ENCODE data around the gene EFCAB7. TPM values are rescaled to one million over a fixed set of nuclear protein-coding genes. Genes with fewer than 3 reads are reported as not detected.

Gene EFCAB7
- total and polyA plus RNA-seq, 2 of the 8 experiments (the other 6 are each of a cell fraction or from before 2014, with no cell fraction given): 1.1 to 3.1 TPM

GRCh38 chr1:63512584-63512983, 10.7 kb upstream of the EFCAB7 start (continued):
- TF ChIP-seq CHD7 (IDR thresholded peaks at IDR 0.05; ENCODE audit: insufficient replicate concordance, low read length) (no peak), SAP30 (IDR thresholded peaks at IDR 0.05; ENCODE audit: insufficient read depth, insufficient replicate concordance, low read length) (no peak), CBX8 (IDR thresholded peaks at IDR 0.05; ENCODE audit: borderline replicate concordance, low read depth, low read length) (no peak), ATF2 (IDR thresholded peaks at IDR 0.05; ENCODE audit: low read length) (no peak), GABPA (IDR thresholded peaks at IDR 0.05; ENCODE audit: borderline replicate concordance, insufficient read depth, low read length) (no peak), POU5F1 (IDR thresholded peaks at IDR 0.05; ENCODE audit: low read depth, low read length) (no peak)

Measured in H1 (cell line).